Smooth muscle cell (in vitro differentiated cells): ENCODE measurements around the gene CCDC186. TPM values are rescaled to one million over a fixed set of nuclear protein-coding genes. Genes with fewer than 3 reads are reported as not detected.

Experiments used
- DNase-seq: peaks from one replicate; lab custom pipeline; 2025; ENCODE audit not compliant: unreplicated experiment; lab: John Stamatoyannopoulos, UW
- H2AFZ ChIP-seq: fragments of 200-600 bp; sonication (generic); 2 replicates; pipeline ENCODE4 v1.6.0; 2016; ENCODE audit warnings: antibody characterized with exemption, low read depth, mild to moderate bottlenecking
- H3F3A ChIP-seq: fragments of 200-600 bp; sonication (generic); 2 replicates; pipeline ENCODE4 v1.6.0; 2017; ENCODE audit warnings: antibody characterized with exemption, low read depth
- H3K27ac ChIP-seq: fragments of 200-600 bp; sonication (generic); 2 replicates; pipeline ENCODE4 v1.5.1; 2016; ENCODE audit warnings: low read depth, mild to moderate bottlenecking
- H3K27me3 ChIP-seq: fragments of 200-600 bp; sonication (generic); 2 replicates; pipeline ENCODE4 v1.6.1; 2016; ENCODE audit warnings: low read depth, mild to moderate bottlenecking
- H3K36me3 ChIP-seq: fragments of 200-600 bp; sonication (generic); 2 replicates; pipeline ENCODE4 v1.5.1; 2016; ENCODE audit warnings: low read depth
- H3K4me1 ChIP-seq: fragments of 200-600 bp; sonication (generic); 2 replicates; pipeline ENCODE4 v1.5.1; 2016; ENCODE audit warnings: low read depth
- H3K4me2 ChIP-seq: fragments of 200-600 bp; sonication (generic); 2 replicates; pipeline ENCODE4 v1.6.0; 2016; ENCODE audit warnings: mild to moderate bottlenecking
- H3K4me3 ChIP-seq: fragments of 200-600 bp; sonication (generic); 2 replicates; pipeline ENCODE4 v1.5.1; 2016; ENCODE audit warnings: mild to moderate bottlenecking
- H3K79me2 ChIP-seq: fragments of 200-600 bp; sonication (generic); 2 replicates; pipeline ENCODE4 v1.6.0; 2016; ENCODE audit warnings: low read depth, mild to moderate bottlenecking
- H3K9ac ChIP-seq: fragments of 200-600 bp; sonication (generic); 2 replicates; pipeline ENCODE4 v1.6.0; 2016; ENCODE audit warnings: low read depth
- H3K9me3 ChIP-seq: fragments of 200-600 bp; sonication (generic); replicated peaks from 2 replicates; pipeline ENCODE4 v1.5.1; 2016; ENCODE audit warnings: low read depth
- H4K20me1 ChIP-seq: fragments of 200-600 bp; sonication (generic); 2 replicates; pipeline ENCODE4 v1.6.0; 2016; ENCODE audit warnings: low read depth
- WGBS: methylation state at CpG from one replicate; pipeline ENCODE4 v1.1.7; 2016; ENCODE audit warnings: low lambda C conversion rate; 5-methylcytosine and 5-hydroxymethylcytosine counted together
- polyA plus RNA-seq: library from polyadenylated mRNA; unstranded; fragments of >200 nt; fragmentation: Nextera tagmentation; extraction: Ambion mirVana; gene quantifications from 2 replicates; pipeline ENCODE4 v1.2.1, GENCODE V29; 2016
- total RNA-seq: library from RNA; depleted of rRNA; stranded (reverse); fragments of >200 nt; gene quantifications from 2 replicates; pipeline ENCODE4 v1.2.3, GENCODE V29; 2014
- TF ChIP-seq, protein P1 (sequence below): fragments of 200-600 bp; sonication (generic); IDR thresholded peaks from 2 replicates; pipeline ENCODE4 v1.5.1; 2017; ENCODE audit warnings: borderline replicate concordance, mild to moderate bottlenecking, antibody characterized with exemption; ENCODE audit not compliant: insufficient read depth, poor library complexity, severe bottlenecking

Gene CCDC186
- total and polyA plus RNA-seq, 2 experiments from 2014 or later: 14.6 to 27.9 TPM

- H3F3A ChIP-seq: no peaks in the 10 kb centered on the region
- H3K9ac ChIP-seq: no peak overlapping the region
- H3K9me3 ChIP-seq: no peaks in the 10 kb centered on the region
- peaks cover 5% of the 10 kb centered on the region for H3K4me1 ChIP-seq
- DNase-seq: no peak
- H3K27me3 ChIP-seq: peaks cover 4% of the 10 kb centered on the region
- TF ChIP-seq, protein P1, sequence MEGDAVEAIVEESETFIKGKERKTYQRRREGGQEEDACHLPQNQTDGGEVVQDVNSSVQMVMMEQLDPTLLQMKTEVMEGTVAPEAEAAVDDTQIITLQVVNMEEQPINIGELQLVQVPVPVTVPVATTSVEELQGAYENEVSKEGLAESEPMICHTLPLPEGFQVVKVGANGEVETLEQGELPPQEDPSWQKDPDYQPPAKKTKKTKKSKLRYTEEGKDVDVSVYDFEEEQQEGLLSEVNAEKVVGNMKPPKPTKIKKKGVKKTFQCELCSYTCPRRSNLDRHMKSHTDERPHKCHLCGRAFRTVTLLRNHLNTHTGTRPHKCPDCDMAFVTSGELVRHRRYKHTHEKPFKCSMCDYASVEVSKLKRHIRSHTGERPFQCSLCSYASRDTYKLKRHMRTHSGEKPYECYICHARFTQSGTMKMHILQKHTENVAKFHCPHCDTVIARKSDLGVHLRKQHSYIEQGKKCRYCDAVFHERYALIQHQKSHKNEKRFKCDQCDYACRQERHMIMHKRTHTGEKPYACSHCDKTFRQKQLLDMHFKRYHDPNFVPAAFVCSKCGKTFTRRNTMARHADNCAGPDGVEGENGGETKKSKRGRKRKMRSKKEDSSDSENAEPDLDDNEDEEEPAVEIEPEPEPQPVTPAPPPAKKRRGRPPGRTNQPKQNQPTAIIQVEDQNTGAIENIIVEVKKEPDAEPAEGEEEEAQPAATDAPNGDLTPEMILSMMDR: no peak
- no peak overlapping the region for H2AFZ ChIP-seq
- H3K27ac ChIP-seq: no peak overlapping the region
- no peaks in the 10 kb centered on the region for H4K20me1 ChIP-seq
- WGBS: 78% methylated on average over 2 of the region's 2 CpGs
- H3K79me2 ChIP-seq: no peaks in the 10 kb centered on the region
- no peak overlapping the region for H3K4me3 ChIP-seq
- no peak overlapping the region for H3K4me2 ChIP-seq
- H3K36me3 ChIP-seq: no peaks in the 10 kb centered on the region
Measured at GRCh38 chr10:114206902-114207301, 32.9 kb upstream of the CCDC186 start.

- H3F3A ChIP-seq: no peaks in the 10 kb centered on the region
- no peaks in the 10 kb centered on the region for H3K9me3 ChIP-seq
- no peaks in the 10 kb centered on the region for H4K20me1 ChIP-seq
- WGBS: 68% methylated on average over 3 of the region's 3 CpGs
- H3K27me3 ChIP-seq: peaks cover 4% of the 10 kb centered on the region
- H3K4me2 ChIP-seq: no peak overlapping the region
- no peak overlapping the region for H2AFZ ChIP-seq
- H3K4me1 ChIP-seq: no peaks in the 10 kb centered on the region
- no peak overlapping the region for H3K9ac ChIP-seq
- H3K36me3 ChIP-seq: no peaks in the 10 kb centered on the region
- H3K79me2 ChIP-seq: no peaks in the 10 kb centered on the region
- H3K4me3 ChIP-seq: no peak overlapping the region
- TF ChIP-seq, protein P1: no peak
- DNase-seq: no peak
- no peak overlapping the region for H3K27ac ChIP-seq
Measured at GRCh38 chr10:114202812-114203211, 28.8 kb upstream of the CCDC186 start.

GRCh38 chr10:114199239-114199638 is 25.2 kb upstream of the CCDC186 start:
- Histone ChIP-seq H3K4me1 (no peaks in the 10 kb centered on the region), H3K4me3 (no peak overlapping the region), H3F3A (no peaks in the 10 kb centered on the region), H3K27me3 (peaks cover 6% of the 10 kb centered on the region), H3K9me3 (no peaks in the 10 kb centered on the region), H3K36me3 (no peaks in the 10 kb centered on the region), H3K79me2 (no peaks in the 10 kb centered on the region), H3K9ac (no peak overlapping the region), H3K4me2 (no peak overlapping the region), H4K20me1 (no peaks in the 10 kb centered on the region), H3K27ac (no peak overlapping the region), H2AFZ (no peak overlapping the region)
- TF ChIP-seq, protein P1: no peak
- WGBS: 96% methylated on average over 4 of the region's 4 CpGs
- DNase-seq: no peak

DNA sequence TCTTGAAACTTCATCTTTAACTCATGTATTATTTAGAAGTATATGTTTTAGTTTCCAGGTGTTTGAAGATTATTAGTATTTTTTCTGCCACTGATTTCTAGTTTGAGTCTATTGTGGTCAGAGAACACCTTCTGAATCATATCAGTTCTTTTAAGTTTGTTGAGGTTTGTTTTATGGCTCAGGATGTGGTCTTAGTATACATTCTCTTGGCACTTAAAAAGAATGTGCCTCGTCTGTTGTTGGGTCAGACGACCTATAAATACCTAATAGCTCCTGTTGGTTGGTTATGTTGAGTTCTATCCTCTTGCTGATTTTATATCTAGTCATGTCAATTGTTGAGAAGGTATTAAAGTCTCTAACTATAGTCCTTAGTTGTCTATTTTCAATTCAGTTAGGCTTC is 21.1 kb upstream of the CCDC186 start:
- no peak overlapping the region for H3K4me2 ChIP-seq
- H3F3A ChIP-seq: no peaks in the 10 kb centered on the region
- no peak overlapping the region for H3K4me3 ChIP-seq
- H3K79me2 ChIP-seq: no peaks in the 10 kb centered on the region
- no peak overlapping the region for H2AFZ ChIP-seq
- H3K9me3 ChIP-seq: no peaks in the 10 kb centered on the region
- WGBS: 33% methylated on average over 2 of the region's 2 CpGs
- peaks cover 3% of the 10 kb centered on the region for H3K27me3 ChIP-seq
- no peaks in the 10 kb centered on the region for H4K20me1 ChIP-seq
- no peak for DNase-seq
- no peak overlapping the region for H3K27ac ChIP-seq
- TF ChIP-seq, protein P1: no peak
- H3K4me1 ChIP-seq: no peaks in the 10 kb centered on the region
- H3K36me3 ChIP-seq: no peaks in the 10 kb centered on the region
- no peak overlapping the region for H3K9ac ChIP-seq
